ENCODE data around the gene CLEC2B.
"Not testable (repeated sequence)": the region's sequence is repeated elsewhere in the genome, so short reads cannot be mapped to it uniquely, and the experiment has no call there.

Gene CLEC2B

DNA sequence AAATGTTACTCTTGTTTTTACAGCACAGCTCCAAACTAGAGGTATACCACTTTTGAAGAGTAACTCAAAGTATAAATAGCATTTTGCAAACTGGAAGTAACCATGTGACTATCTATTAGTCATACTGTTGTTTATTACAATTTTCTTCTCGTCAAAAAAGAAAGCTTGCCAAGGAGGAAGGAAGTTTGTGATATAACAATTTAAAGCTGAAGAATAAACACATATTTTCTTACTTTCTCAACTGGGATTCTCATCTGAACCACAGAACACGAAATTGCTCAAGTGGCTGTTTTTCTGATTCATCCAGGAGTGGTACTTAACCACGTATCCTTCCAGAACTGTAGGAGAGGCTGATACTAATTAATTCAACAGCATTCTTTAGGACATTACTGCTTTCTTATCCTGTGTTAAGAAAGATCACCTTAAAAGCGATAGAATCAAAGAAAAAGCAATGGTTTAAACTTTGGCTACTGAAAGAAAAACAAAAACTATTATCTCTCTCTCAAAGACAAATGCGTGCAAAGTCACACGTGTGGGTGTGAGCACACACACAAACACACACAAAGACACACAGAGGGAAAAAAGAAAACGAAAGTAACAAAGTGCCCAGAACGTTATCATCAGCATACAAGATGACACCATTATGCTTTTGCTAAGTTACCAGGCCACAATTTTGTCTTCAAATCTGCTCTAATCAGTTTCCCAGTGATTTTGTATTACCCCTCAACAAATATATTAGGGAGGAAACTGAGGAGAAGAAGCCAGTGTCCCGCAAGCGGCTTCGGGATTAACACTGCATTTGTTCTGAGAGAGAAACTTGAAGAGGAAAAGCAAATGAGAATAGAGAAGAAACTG, at the start of gene CLEC2B:
Gene CLEC2B (minus strand): TSS at position 48 of the 855 bp plus-strand sequence.
- ATAC-seq: peak; percentile 53 to 62

DNA sequence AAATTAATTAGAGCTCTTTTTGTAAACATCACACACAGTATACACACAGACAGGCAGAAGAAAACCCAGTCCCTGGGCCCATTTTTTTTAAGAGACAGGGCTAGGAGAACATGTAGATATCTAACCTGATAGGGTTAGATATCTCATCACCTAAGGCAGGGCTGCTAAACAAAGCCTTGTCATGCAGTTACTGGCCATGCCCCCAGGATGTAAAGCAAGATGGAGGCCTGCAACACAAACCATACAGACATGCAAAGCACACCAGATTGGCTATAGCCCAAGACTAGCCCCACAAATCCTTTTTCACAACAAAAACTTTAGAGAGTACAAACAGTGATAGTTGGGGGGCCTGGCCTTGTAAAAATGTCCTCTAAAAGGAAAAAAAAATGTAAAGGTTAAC, 42.6 kb upstream of the CLEC2B start:
- no peak for ATAC-seq

DNA sequence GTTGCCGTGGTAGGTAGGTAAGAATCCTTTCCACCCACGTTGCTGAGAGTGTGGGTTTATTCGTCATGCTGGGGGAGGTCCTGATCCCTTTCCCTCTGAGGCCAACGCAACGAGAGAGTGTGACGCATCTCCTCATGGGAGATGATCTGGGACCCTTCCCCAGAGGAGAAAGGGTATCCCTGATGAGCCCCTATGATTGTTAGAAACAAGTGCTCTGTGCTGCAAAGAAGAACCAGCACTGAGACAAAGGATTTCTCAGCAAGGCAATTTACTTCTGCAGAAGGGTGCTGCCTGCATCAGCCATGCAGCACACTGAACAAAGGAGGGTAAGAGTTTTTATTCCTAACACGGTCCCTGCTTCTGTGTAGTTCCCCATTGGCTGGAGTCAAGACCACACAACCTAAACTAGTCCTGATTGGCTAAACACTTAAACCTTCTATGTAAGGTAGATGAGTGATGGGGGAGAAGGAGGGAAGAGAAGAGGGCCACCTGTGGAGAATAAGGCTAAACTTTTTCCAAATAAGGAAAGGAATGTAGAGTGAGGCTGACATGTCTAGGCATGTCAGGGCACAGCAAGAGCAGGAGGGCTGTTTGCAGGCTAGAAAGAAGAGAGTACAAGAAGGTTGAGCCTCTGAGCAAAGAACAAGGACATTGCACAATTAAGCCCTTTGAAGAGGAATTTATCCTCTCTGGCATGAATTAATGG, 41.7 kb upstream of the CLEC2B start:
- no peak for ATAC-seq

DNA sequence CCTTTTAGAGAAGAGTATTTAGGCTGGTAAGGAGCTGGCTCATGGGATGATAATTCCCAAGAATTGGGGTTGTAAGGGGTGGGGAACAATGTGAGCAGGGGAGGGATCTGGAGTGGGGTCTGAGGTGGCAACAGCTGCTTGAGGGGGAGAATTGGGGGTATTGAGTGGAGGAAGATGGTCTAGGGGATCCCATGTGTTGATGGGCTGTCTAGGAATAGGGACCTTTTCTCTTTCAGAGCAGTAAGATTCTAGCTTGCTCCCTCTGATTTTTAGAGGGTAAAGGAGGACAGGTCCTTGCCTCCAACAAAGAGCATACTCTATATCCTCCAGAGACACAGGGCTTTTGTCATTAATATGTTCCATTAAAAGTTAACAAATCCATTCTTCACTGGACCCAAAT, 40.6 kb upstream of the CLEC2B start:
- no peak for ATAC-seq

DNA sequence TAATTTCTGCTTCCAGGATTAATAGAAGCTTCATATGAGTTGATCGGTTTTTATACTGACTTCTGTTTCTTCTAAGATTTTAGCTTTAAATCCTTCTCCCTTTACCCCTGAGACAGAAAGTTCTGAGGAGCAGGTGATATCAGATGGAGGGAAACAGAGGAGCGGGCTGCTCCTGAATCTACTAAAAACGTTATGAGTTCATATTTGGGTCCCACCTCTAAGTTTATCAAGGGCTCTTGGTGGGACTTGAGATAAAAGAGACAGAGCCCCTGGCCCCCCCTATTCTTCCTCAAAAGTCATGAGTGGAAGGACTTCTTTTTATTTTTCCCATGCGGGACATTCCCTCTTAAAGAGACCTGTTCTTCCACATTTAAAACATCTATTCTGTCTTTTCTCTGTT, 39.2 kb upstream of the CLEC2B start:
- no peak for ATAC-seq

DNA sequence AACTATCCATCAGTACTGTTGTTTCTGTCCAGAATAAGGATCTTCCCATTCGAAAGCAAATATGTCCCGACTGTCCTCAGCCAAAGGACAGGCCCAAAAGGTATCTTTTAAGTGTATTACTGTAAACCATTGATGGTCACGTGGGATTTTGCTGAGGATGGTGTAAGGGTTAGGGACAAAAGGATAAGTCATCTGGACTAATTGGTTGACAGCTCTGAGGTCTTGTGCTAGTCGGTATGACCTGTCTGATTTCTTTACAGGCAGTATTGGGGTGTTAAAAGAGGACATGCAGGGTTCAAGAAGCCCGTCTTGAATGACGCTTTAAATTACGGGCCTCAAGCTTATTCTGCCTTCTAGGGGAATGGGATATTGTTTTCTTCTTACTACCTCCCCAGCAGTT, 38.6 kb upstream of the CLEC2B start:
- ATAC-seq: no peak

DNA sequence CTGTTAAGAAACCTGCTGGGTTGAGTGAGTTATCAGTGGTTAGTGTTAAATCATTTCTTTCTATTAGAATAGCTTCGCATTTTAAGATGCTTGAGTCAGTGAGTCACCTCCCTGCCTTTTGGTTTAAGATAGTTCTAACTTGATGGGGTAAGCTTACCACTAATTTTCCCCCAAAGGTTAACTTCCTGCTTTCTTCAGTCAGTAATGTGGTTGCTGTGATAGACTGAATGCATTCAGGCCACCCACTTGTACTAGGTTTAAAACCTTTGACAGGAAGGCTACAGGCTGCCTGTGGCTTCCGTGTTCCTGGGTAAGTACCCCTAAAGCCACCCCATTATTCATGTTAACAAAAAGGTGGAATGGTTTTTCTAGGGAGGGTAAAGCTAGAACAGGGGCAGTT, 37.7 kb upstream of the CLEC2B start:
- ATAC-seq: peak; percentile 96 to 98

DNA sequence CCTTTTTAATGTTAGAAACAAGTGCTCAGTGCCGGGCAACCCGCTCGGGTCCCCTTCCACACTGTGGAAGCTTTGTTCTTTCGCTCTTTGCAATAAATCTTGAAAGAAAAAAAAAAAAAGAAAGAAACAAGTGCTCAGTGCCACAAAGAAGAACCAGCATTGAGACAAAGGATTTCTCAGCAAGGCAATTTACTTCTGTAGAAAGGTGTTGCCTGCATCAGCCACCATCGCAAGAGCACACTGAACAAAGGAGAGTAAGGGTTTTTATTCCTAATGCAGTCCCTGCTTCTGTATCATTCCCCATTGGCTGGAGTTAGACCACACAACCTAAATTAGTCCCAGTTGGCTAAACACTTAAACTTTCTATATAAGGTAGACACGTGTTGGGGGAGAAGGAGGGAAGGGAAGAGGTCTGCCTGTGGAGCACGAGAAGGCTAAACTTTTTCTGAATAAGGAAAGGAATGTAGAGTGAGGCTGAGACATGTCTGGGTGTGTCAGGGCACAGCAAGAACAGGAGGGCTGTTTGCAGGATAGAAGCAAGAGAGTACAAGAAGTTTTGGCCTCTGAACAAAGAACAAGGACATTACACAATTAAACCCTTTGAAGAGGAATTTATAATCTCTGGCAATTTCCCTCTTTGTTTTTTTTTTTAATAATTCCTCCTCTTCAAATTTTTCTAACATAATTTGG, 33.5 kb upstream of the CLEC2B start:
- no peak for ATAC-seq

DNA sequence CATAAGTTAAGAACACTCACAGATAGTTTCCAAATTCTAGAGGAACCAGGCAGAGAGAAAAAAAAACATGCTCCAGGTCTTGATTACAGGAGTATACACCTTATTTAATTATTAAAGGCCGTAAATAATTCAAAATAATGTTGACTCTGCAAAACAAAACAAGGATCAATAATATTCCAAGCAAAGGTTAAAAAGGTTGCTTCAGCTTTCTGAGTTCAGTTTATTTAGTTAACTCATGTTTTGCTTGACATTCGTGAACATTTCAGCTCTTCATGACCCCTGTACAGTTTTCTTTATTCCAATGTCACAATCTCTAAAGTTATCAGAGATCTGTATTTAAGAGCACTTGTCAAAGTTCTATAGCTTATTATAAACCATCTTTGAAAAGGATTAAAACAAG, 31.8 kb upstream of the CLEC2B start:
- no peak for ATAC-seq

DNA sequence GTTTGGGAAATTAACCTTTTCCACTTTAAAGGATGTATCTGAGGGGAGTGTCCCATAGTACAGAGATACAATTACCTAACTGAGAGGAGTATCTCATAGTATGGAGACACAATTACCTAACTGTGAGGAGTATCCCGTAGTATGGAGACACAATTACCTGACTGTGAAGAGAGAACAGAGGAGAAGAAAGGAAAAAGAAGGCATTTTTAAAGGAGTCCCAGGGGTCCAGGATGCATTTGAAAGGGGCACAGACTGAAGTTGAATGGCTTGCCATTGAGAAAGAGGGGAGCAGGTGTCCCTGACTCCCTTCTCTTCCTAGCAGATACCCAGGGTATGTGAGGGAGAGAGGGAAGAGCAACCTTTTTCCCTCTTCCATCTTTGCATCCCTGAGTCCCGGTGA, 30.1 kb upstream of the CLEC2B start:
- ATAC-seq: no peak

DNA sequence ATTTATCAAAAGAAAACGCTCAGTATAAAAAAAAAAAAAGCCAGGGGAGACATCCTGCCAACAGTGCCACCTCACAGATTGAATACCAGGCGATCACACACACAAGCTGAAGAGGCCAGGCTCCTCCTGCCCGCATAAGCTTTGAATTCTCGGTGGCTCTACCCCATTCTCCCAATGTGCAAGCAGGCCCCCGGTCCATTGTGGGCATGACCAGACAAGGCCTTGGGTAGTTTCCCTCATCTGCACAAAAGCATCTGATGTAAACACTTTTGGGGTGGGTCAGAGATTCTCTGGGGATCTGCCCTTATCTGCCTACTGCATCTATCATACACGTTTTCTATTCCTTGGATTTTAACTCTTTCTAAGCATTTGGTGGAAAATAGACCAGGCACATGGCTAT, 28.4 kb upstream of the CLEC2B start:
- no peak for ATAC-seq

DNA sequence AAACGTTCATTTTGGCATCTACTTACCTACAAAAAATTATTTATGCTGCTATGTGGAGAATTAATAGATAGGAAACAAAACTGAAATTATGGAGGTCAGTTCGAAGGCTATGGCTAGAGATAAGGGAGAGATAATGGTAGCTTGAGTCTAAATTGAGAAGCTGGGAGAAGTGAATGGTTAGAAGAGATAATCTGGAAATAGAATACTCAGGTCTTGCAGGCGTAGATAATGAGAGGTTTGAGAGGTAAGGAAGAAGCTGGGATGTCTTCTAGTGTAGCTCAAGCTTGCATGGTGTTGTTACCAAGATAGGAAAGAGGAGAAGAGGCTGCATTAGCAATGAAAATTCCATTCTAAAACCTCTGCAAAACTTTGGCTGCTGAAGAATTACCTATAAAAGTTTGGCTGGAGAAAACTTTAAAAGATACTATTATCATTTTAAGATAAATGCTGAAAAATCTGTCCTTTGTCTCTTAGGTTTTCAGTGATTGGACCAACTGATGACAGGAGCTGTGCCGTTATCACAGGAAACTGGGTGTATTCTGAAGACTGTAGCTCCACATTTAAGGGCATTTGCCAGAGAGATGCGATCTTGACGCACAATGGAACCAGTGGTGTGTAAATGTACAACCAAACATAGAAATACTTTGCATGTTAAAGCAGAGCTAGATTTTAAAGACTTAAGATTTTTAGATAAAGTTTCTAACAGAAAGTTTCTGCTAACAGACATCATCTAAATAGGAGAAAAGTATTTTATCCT, 26.2 kb upstream of the CLEC2B start:
- ATAC-seq: no peak

DNA sequence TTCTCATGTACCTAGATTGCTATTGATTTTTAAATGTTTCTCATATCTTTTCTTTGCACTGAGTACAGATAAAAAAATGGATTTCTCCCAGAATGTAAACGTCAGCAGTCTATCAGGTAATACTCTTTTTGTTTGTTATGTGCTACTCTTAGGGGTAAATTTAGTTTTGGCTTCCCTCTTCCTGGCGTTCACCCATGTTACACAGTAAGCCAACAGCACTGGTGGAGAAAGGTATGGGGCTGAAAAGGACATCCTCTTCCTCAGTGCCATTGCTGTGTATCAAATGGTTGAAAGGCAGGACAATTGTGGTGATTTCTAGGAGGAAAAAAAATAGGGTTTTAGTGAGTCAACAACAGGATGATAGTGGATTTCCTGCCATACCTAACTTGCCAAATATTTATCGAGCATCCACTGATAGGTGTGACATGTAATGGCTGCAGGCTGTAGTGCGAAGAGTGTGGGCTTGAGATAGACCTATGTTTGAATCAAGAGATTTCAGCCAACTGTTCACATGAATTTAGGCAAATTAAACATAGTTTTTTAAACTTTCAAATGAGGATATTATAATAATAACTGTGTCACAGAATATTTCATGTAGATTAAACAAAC, 19.6 kb upstream of the CLEC2B start:
- no peak for ATAC-seq

DNA sequence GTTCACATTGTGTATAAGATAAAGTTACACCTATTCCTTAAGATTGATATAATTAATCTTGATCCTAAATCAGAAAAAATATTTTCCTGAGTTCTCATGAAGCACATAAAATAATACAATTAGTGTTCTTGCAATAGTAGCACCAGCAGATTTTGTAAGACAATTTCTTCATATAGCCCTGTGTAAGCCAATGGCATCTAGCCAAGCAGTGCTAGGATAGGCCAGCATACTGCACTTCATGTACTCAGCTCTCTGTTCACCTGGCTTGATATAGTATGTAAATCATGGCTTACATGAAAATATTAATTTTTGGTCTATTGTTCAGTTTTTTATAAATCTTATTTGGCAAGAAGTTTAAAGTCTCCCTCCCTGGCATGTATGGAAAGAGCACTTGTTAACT, 14.0 kb upstream of the CLEC2B start:
- ATAC-seq: no peak

DNA sequence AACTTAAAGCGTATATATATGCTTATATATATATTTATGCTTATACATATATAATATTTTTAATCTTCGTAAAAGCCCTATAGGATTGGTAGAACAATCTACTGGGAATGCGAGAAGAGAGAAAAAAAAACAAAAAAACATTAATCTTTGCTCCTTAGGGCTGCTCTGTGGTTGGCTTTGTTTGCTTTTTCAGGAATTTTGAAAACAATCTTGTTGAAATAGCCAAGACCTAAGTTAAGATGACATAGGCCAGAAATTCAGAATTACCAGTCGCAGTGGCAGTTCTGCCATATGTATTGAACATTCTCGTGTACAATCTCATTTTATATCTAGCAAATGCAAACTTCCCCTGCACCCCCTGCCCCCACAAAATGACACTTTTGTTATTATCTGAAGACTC, 12.8 kb upstream of the CLEC2B start:
- no peak for ATAC-seq

DNA sequence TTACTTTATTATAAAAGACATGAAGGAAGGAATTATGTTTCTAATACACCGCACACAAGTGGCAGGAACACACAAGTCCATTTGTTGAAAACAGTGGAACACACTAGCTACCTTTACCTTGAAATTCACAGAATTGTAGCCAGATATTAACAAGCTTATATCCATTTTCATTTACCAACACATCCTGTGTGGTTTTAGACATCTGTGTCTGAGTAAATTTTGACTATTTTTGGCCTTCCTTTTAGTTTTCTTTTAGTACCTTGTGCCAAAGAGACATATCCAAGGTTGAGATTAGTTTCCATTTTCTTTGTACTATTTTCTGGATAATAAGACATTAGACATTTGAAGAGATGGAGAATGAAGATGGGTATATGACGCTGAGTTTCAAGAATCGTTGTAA, 12.1 kb upstream of the CLEC2B start, which contains the start of gene KLRF2:
Gene KLRF2 (plus strand): TSS at position 244 of the 400 bp plus-strand sequence. CDS start 107 bp downstream, at position 351.
- ATAC-seq: no peak

DNA sequence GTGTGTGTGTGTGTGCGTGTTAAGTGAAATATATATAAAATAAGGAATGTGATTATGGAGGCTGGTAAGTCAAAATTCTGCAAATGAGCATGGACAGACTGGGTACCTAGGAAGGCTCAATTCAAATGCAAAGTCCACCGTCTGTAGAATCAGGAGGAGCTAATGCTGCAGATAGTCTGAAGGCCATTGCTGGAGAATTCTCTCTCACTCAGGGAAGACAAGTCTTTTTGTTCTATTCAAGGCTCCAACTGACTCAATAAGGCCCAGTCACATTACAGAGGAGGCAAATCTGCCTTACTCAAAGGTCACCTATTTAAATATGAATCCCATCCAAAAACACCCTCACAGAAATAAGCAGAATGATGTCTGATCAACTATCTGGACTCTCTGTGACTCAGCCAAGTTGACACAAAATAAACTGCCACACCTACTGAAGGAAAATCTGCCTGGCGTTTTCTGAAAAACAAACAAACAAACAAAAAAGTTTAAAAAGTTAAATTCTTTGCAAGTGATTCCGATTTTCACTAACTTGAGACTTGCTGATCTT, 11.5 kb upstream of the CLEC2B start:
- no peak for ATAC-seq

DNA sequence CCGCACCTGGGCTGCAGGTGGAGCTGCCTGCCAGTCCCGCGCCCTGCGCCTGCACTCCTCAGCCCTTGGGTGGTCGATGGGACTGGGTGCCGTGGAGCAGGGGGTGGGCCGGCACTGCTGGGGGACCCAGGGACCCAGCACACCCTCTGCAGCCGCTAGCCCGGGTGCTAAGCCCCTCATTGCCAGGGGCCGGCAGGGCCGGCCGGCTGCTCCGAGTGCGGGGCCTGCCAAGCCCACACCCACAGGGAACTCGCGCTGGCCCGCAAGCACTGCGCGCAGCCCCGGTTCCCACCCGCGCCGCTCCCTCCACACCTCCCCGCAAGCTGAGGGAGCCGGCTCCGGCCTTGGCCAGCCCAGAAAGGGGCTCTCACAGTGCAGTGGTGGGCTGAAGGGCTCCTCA, 7.0 kb upstream of the CLEC2B start:
- ATAC-seq: not testable (repeated sequence)

DNA sequence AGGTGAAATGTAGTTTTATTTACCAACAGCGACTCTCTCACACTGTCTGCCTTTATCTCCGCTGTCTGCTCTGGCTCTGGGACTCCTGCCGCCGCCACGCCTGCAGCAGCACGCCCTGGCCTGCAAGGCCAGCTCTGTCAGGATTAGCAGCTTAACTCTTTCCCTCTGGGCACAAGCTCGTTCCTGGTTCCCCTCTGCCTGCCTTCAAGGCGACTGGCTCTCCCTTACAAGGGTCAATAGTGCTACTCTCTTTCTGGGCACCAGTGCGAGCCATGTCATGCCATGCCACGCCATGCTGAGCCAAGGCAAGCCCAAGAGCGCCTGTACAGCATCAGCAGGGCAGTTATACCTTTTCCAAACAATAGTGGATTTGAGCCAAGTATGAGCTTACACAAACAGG, 3.6 kb upstream of the CLEC2B start:
- ATAC-seq: no peak

DNA sequence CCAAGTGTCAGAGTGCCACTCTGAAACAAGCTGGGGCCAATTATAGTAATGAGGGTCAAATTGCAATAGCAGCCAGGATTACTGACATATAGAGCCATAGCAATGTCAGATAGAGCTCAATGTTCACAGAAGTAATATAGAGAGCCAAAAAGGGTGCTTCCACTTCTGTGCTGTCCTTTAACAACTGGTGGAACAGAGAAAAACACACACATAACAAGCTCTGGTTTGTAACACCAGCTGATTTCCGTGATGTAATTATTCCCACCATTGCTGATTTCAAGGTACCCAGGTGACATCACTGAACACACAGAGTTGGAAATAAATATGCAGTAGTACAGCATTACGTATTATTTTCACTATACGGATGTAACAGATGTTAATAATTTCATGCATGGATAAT, 3.0 kb upstream of the CLEC2B start:
- no peak for ATAC-seq

DNA sequence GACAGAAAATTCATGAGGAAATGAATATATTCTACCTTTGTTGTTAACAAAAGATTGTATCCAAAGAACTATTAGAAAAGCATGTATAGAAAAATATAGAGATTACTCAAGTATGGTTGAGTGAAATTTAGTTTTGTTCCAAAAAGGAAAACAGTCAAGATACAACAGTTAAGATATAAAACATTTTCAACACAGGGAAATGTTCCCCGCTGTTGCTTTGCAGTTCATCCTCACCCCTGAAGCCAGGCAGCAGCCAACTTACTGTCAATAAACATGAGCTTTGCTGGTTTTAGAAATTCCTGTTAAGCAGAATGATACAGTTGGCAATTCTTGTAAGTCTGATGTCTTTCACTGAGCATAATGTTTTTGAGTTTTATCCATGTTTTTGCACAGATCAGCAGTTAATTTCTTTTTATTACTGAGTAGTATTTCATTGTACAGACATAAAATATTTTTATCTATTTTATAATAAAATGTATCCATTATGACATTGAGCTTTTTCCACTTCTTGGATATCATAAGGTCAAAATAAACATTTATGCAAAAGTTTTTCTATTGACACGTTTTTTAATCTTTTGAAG, 1.2 kb upstream of the CLEC2B start:
- ATAC-seq: no peak

DNA sequence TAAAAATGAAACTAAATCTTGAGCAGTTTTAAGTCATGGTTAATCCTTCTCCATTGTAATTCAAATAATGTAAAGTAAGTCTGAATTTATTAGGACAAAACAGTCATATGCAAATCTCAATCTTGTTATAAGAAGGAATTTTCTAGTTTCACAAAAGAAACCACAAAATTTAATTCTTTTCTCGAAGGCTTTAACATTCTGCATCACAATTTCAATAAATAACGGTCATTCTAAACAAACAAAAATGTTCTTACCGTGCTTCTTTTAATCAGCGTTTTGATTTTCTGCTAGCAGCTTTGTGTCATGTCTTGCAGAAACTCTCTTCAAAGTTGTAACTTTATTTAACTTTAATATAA, 225 bp downstream of the CLEC2B start:
- no peak for ATAC-seq

Data from activated CD4-positive, CD25-positive, alpha-beta regulatory T cell treated with anti-CD3 and anti-CD28 coated beads, Interleukin-2, amount 50 U/mL, for 24 hours (primary cell).